ENCODE data around the gene RETREG3. TPM values are rescaled to one million over a fixed set of nuclear protein-coding genes. Genes with fewer than 3 reads are reported as not detected.
"Not testable (repeated sequence)": the region's sequence is repeated elsewhere in the genome, so short reads cannot be mapped to it uniquely, and the experiment has no call there.

RETREG3 gene
- total RNA-seq, 6 donors from 2014 or later = 47.1 to 89.7 (median 59.9) TPM

GRCh38 chr17:42544874-42545283 is 64.3 kb downstream of the RETREG3 start:
- no peak for ATAC-seq (ENCODE audit: low FRiP score in 2 of 2)
- peaks cover 0 to 14% (median 6%) of the 10 kb centered on the region in 4 donors for H3K4me1 ChIP-seq

GRCh38 chr17:42543190-42544079 is 65.7 kb downstream of the RETREG3 start:
- no peaks in the 10 kb centered on the region for H3K27me3 ChIP-seq
- peaks cover 7 to 63% (median 42%) of the 10 kb centered on the region in 4 donors for H3K36me3 ChIP-seq
- 88% methylated on average over 25 of the region's 39 CpGs; no CpG with 5 or more reads in 1 of the 2 donors for WGBS, 2 donors
- H3K27ac ChIP-seq = no peak overlapping the region
- DNase-seq (no peak), ATAC-seq (ENCODE audit: low FRiP score in 2 of 2) (no peak)
- no peak overlapping the region for H3K4me3 ChIP-seq
- H3K9me3 ChIP-seq = no peaks in the 10 kb centered on the region
- H3K4me1 ChIP-seq = peaks cover 0 to 9% (median 4%) of the 10 kb centered on the region in 4 donors
- no peak for TF ChIP-seq EP300 (IDR thresholded peaks at IDR 0.05)
- TF ChIP-seq CTCF (IDR thresholded peaks at IDR 0.05) = no peak
- TF ChIP-seq POLR2AphosphoS5 (IDR thresholded peaks at IDR 0.05) = no peak
- no peak for TF ChIP-seq POLR2A (IDR thresholded peaks at IDR 0.05)

More at GRCh38 chr17:42544874-42545283, 64.3 kb downstream of the RETREG3 start:
- no peak for DNase-seq
- no peaks in the 10 kb centered on the region for H3K27me3 ChIP-seq
- no peaks in the 10 kb centered on the region for H3K9me3 ChIP-seq
- 77 to 79% methylated on average over 8 of the region's 8 CpGs for WGBS, 2 donors
- H3K36me3 ChIP-seq = peaks cover 7 to 49% (median 31%) of the 10 kb centered on the region in 4 donors
- no peak for TF ChIP-seq CTCF (IDR thresholded peaks at IDR 0.05)
- TF ChIP-seq POLR2AphosphoS5 (IDR thresholded peaks at IDR 0.05) = no peak
- TF ChIP-seq EP300 (IDR thresholded peaks at IDR 0.05) = no peak
- TF ChIP-seq POLR2A (IDR thresholded peaks at IDR 0.05) = no peak
- H3K27ac ChIP-seq = no peak overlapping the region
- no peak overlapping the region for H3K4me3 ChIP-seq

GRCh38 chr17:42541041-42541833 is 67.9 kb downstream of the RETREG3 start:
- WGBS, 2 donors = 83 to 85% methylated on average over 14 to 17 of the region's 17 CpGs
- Histone ChIP-seq H3K36me3 (peaks cover 7 to 61% (median 43%) of the 10 kb centered on the region in 4 donors), H3K27me3 (no peaks in the 10 kb centered on the region), H3K4me3 (no peak overlapping the region), H3K27ac (no peak overlapping the region), H3K9me3 (no peaks in the 10 kb centered on the region), H3K4me1 (peaks cover 9 to 16% (median 10%) of the 10 kb centered on the region in 4 donors)
- no peak for ATAC-seq (ENCODE audit: low FRiP score in 2 of 2)
- no peak for DNase-seq
- TF ChIP-seq POLR2AphosphoS5 (IDR thresholded peaks at IDR 0.05) (no peak), EP300 (IDR thresholded peaks at IDR 0.05) (no peak), CTCF (IDR thresholded peaks at IDR 0.05) (no peak), POLR2A (IDR thresholded peaks at IDR 0.05) (no peak)

GRCh38 chr17:42540558-42540957 is 68.6 kb downstream of the RETREG3 start:
- not testable (repeated sequence) for H3K27me3 ChIP-seq; DNase-seq; H3K9me3 ChIP-seq; ATAC-seq (ENCODE audit: low FRiP score in 2 of 2); H3K4me3 ChIP-seq; H3K27ac ChIP-seq
- 86 to 92% methylated on average over 4 of the region's 4 CpGs for WGBS, 2 donors
- H3K36me3 ChIP-seq = peaks cover 7 to 61% (median 43%) of the 10 kb centered on the region in 4 donors
- H3K4me1 ChIP-seq = peaks cover 10 to 18% (median 14%) of the 10 kb centered on the region in 4 donors

GRCh38 chr17:42538482-42538881 is 70.7 kb downstream of the RETREG3 start:
- ATAC-seq (ENCODE audit: low FRiP score in 2 of 2) = no peak
- TF ChIP-seq POLR2AphosphoS5 (IDR thresholded peaks at IDR 0.05) (no peak), CTCF (IDR thresholded peaks at IDR 0.05) (no peak), POLR2A (IDR thresholded peaks at IDR 0.05) (no peak), EP300 (IDR thresholded peaks at IDR 0.05) (no peak)
- H3K36me3 ChIP-seq = peaks cover 4 to 46% (median 35%) of the 10 kb centered on the region in 4 donors

More at GRCh38 chr17:42538482-42538881, 70.7 kb downstream of the RETREG3 start:
- no peak overlapping the region for H3K27ac ChIP-seq
- peaks cover 14 to 23% (median 18%) of the 10 kb centered on the region in 4 donors for H3K4me1 ChIP-seq
- WGBS, 2 donors = 92 to 95% methylated on average over 12 to 14 of the region's 14 CpGs
- DNase-seq = no peak
- no peaks in the 10 kb centered on the region for H3K9me3 ChIP-seq
- no peak overlapping the region for H3K4me3 ChIP-seq
- no peaks in the 10 kb centered on the region for H3K27me3 ChIP-seq

All from upper lobe of left lung (tissue), 6 donors.